ENCODE measurements around the gene USHBP1.

GRCh38 chr19:17307876-17308377 lies 43.4 kb upstream of the USHBP1 start:
- TF ChIP-seq, protein P1, sequence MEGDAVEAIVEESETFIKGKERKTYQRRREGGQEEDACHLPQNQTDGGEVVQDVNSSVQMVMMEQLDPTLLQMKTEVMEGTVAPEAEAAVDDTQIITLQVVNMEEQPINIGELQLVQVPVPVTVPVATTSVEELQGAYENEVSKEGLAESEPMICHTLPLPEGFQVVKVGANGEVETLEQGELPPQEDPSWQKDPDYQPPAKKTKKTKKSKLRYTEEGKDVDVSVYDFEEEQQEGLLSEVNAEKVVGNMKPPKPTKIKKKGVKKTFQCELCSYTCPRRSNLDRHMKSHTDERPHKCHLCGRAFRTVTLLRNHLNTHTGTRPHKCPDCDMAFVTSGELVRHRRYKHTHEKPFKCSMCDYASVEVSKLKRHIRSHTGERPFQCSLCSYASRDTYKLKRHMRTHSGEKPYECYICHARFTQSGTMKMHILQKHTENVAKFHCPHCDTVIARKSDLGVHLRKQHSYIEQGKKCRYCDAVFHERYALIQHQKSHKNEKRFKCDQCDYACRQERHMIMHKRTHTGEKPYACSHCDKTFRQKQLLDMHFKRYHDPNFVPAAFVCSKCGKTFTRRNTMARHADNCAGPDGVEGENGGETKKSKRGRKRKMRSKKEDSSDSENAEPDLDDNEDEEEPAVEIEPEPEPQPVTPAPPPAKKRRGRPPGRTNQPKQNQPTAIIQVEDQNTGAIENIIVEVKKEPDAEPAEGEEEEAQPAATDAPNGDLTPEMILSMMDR (IDR thresholded peaks at IDR 0.05; ENCODE audit: borderline replicate concordance, extremely low read depth, low read length, poor library complexity, severe bottlenecking): no peak
- no peak for TF ChIP-seq EZH2 (IDR thresholded peaks at IDR 0.05; ENCODE audit: borderline replicate concordance, low read depth, low read length, severe bottlenecking)
